Keratinocyte (primary cell): Measurements from ENCODE around the gene CIT. TPM values are rescaled to one million over a fixed set of nuclear protein-coding genes. Genes with fewer than 3 reads are reported as not detected.

Experiments used
- DNase-seq: peaks from one replicate; pipeline ENCODE4 v3.0.0-alpha.2; 2011; ENCODE audit warnings: low read depth, missing footprints, low spot score
- FAIRE-seq: peaks from 2 replicates; lab custom pipeline; 2011; peaks lifted over from hg19 to GRCh38; lab: Jason Lieb, UNC
- H2AFZ ChIP-seq: 2 replicates; pipeline ENCODE4 v1.6.0; 2012; ENCODE audit warnings: low read length, control low read depth, inconsistent platforms; ENCODE audit not compliant: control insufficient read depth
- H3K27ac ChIP-seq: 2 replicates; pipeline ENCODE4 v1.5.1; 2011; ENCODE audit warnings: low read length; ENCODE audit not compliant: control insufficient read depth, insufficient read depth
- H3K27me3 ChIP-seq: 3 replicates; pipeline ENCODE4 v1.6.0; 2011; ENCODE audit warnings: low read length; ENCODE audit not compliant: control insufficient read depth, insufficient read depth; ENCODE audit errors: extremely low read depth
- H3K36me3 ChIP-seq, 2 experiments: 2 replicates in 1 of 2; 3 replicates in 1 of 2; pipeline ENCODE4 v1.5.1; 2011; ENCODE audit warnings: low read length in 2 of 2, mild to moderate bottlenecking in 1 of 2; ENCODE audit not compliant: control insufficient read depth in 2 of 2, insufficient read depth in 2 of 2; ENCODE audit errors: extremely low read depth in 1 of 2
- H3K4me1 ChIP-seq: 3 replicates; pipeline ENCODE4 v1.5.1; 2011; ENCODE audit warnings: low read length; ENCODE audit not compliant: control insufficient read depth, insufficient read depth; ENCODE audit errors: extremely low read depth
- H3K4me2 ChIP-seq: 3 replicates; pipeline ENCODE4 v1.6.0; 2011; ENCODE audit warnings: low read depth, low read length; ENCODE audit not compliant: control insufficient read depth, insufficient read depth; ENCODE audit errors: extremely low read depth
- H3K4me3 ChIP-seq, 3 experiments: fragments of 200-600 bp in 1 of 3; sonication (generic) in 1 of 3; 2 replicates in 2 of 3; 3 replicates in 1 of 3; pipeline ENCODE4 v1.5.1; 2011 to 2016; ENCODE audit warnings: low read length in 3 of 3, mild to moderate bottlenecking in 3 of 3, control low read depth in 2 of 3, inconsistent platforms in 1 of 3, low read depth in 1 of 3, mixed read lengths in 1 of 3, mixed run types in 1 of 3, moderate library complexity in 1 of 3; ENCODE audit not compliant: control insufficient read depth in 2 of 3, insufficient read depth in 2 of 3; ENCODE audit errors: extremely low read depth in 1 of 3
- H3K79me2 ChIP-seq: 2 replicates; pipeline ENCODE4 v1.6.0; 2012; ENCODE audit warnings: low read length; ENCODE audit not compliant: control insufficient read depth, insufficient read depth
- H3K9ac ChIP-seq: 3 replicates; pipeline ENCODE4 v1.6.0; 2011; ENCODE audit warnings: low read length; ENCODE audit not compliant: control insufficient read depth, insufficient read depth; ENCODE audit errors: extremely low read depth
- H3K9me1 ChIP-seq: 3 replicates; pipeline ENCODE4 v1.6.0; 2011; ENCODE audit warnings: low read length; ENCODE audit not compliant: control insufficient read depth, insufficient read depth; ENCODE audit errors: extremely low read depth
- H3K9me3 ChIP-seq: 2 replicates; pipeline ENCODE4 v1.5.1; 2012; ENCODE audit warnings: low read depth, low read length; ENCODE audit not compliant: control insufficient read depth
- H4K20me1 ChIP-seq: 3 replicates; pipeline ENCODE4 v1.6.0; 2011; ENCODE audit warnings: low read length; ENCODE audit not compliant: control insufficient read depth, insufficient read depth; ENCODE audit errors: extremely low read depth
- CTCF ChIP-seq, 3 experiments: IDR thresholded peaks in 1 of 3; conservative IDR thresholded peaks in 1 of 3; optimal IDR thresholded peaks in 1 of 3; 2 replicates in 2 of 3; 3 replicates in 1 of 3; pipeline versions ENCODE3 to v1.5.1; 2011; ENCODE audit warnings: low read length in 3 of 3, mild to moderate bottlenecking in 3 of 3, moderate library complexity in 2 of 3, control low read depth in 1 of 3, inconsistent platforms in 1 of 3; ENCODE audit not compliant: insufficient read depth in 2 of 3; ENCODE audit errors: extremely low read depth in 1 of 3
- EZH2 ChIP-seq: IDR thresholded peaks from one replicate; pipeline ENCODE4 v1.6.1; 2012; ENCODE audit warnings: inconsistent platforms, mild to moderate bottlenecking, low read length, moderate library complexity
- dilution Hi-C: fragments of 300-500 bp; cut with MboI; formaldehyde crosslinking; loops from one replicate; pipeline ENCODE4 v1.7.0; 2020; ENCODE audit warnings: low sequenced_read_pairs; ENCODE audit not compliant: extremely low pct_ligation_motif_present
- polyA plus RNA-seq, 5 experiments: library from polyadenylated mRNA; depleted of rRNA in 3 of 5; stranded (reverse) in 3 of 5; stranded (forward) in 1 of 5; unstranded in 1 of 5; fragments of >200 nt; gene quantifications; 1 replicate in 1 of 5; 2 replicates in 3 of 5; 3 replicates in 1 of 5; pipeline versions ENCODE4 v1.2.1 to v1.2.3, GENCODE V29; 2011 to 2012; ENCODE audit warnings: missing spikeins in 2 of 5, low read depth in 1 of 5, low replicate concordance in 1 of 5

Gene CIT
- polyA plus RNA-seq, 1 donor (not counting 4 experiments of a cell fraction or from before 2014, with no cell fraction given) = 6.2 TPM

DNA sequence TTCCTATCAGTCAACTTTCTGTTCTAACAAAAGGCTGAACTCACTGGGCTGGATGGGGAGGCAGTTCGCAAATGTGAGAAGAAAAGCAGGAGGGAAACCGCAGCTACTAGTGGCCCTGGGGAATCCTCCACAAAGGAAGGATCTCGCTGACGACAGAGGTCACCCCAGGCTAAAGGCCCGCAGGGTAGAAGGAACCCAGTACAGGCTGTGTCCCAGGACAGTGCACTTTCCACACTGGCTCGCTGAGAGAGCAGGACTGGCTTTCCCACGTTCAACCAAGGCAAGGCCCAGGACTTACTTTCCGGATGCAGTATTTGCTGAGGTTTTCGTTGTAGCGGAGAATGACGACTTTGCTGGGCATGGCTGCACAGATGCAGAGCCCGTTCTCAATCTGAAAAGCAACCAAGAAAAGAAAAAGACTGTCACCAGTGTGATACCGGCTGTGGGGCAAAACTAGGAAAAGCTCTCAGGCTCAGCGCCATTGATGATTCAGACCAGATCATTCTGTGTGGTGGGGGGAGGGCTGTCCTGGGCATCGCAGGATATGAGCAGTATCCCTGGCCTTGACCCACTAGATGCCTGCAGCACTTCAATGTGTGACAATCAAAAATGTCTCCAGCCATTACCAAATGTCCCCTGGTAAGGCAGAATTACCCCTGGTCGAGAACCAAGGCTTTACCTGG is 172.9 kb downstream of the CIT start:
- no peaks in the 10 kb centered on the region for H3K9me3 ChIP-seq
- no peak overlapping the region for H3K4me3 ChIP-seq
- FAIRE-seq (no peak), DNase-seq (no peak)
- H3K79me2 ChIP-seq = no peaks in the 10 kb centered on the region
- H3K27ac ChIP-seq = no peak overlapping the region
- H4K20me1 ChIP-seq = no peaks in the 10 kb centered on the region
- peaks cover 2 to 4% of the 10 kb centered on the region in 2 experiments for H3K36me3 ChIP-seq
- H3K9ac ChIP-seq = no peak overlapping the region
- H3K9me1 ChIP-seq = no peaks in the 10 kb centered on the region
- H3K27me3 ChIP-seq = no peaks in the 10 kb centered on the region
- H3K4me1 ChIP-seq = no peaks in the 10 kb centered on the region
- dilution Hi-C loops = no loop called here
- H2AFZ ChIP-seq = no peak overlapping the region
- no peak overlapping the region for H3K4me2 ChIP-seq
- TF ChIP-seq CTCF (optimal IDR thresholded peaks at IDR 0.05 in 1 of 3, IDR thresholded peaks at IDR 0.05 in 1 of 3, conservative IDR thresholded peaks at IDR 0.05 in 1 of 3; ENCODE audit: extremely low read depth in 1 of 3, insufficient read depth in 2 of 3, low read length in 3 of 3) (no peak), EZH2 (no peak)

- no peaks in the 10 kb centered on the region for H3K27me3 ChIP-seq
- no peak for FAIRE-seq
- no peaks in the 10 kb centered on the region for H3K9me3 ChIP-seq
- H2AFZ ChIP-seq = no peak overlapping the region
- DNase-seq = no peak
- H3K79me2 ChIP-seq = no peaks in the 10 kb centered on the region
- no peaks in the 10 kb centered on the region for H3K9me1 ChIP-seq
- no peaks in the 10 kb centered on the region for H3K4me1 ChIP-seq
- no peak overlapping the region for H3K4me3 ChIP-seq
- H4K20me1 ChIP-seq = no peaks in the 10 kb centered on the region
- no peak overlapping the region for H3K27ac ChIP-seq
- H3K4me2 ChIP-seq = no peak overlapping the region
- H3K9ac ChIP-seq = no peak overlapping the region
- dilution Hi-C loops = no loop called here
- TF ChIP-seq CTCF (optimal IDR thresholded peaks at IDR 0.05 in 1 of 3, IDR thresholded peaks at IDR 0.05 in 1 of 3, conservative IDR thresholded peaks at IDR 0.05 in 1 of 3; ENCODE audit: extremely low read depth in 1 of 3, insufficient read depth in 2 of 3, low read length in 3 of 3) (no peak), EZH2 (no peak)
- H3K36me3 ChIP-seq = peaks cover 2 to 6% of the 10 kb centered on the region in 2 experiments
Observed at GRCh38 chr12:119700078-119700477, 177.0 kb downstream of the CIT start.
